IMR-90 (cell line): ENCODE measurements around the gene SSBP3. TPM values are rescaled to one million over a fixed set of nuclear protein-coding genes. Genes with fewer than 3 reads are reported as not detected.

ENCODE experiments used
- ATAC-seq: fragments of 200-7000 bp; cut with Tn5 transposase; 2 replicates; pipeline ENCODE4 v1.9.1; 2020; ENCODE audit warnings: low read depth, mild to moderate bottlenecking, moderate library complexity
- BruUV-seq: library from RNA; stranded (reverse); fragments of 400-500 nt; replicated peaks from 2 replicates; lab custom pipeline; 2021; lab: Mats Ljungman, UMichigan
- CTCF ChIA-PET: fragments of 300-600 bp; formaldehyde crosslinking; extraction: SDS; loops from one replicate; lab custom pipeline; 2021; ENCODE audit warnings: antibody characterized with exemption; lab: Yijun Ruan, JAX
- POLR2A ChIA-PET: fragments of 300-600 bp; sonication (Branson Sonifier 250); formaldehyde crosslinking; loops from one replicate; lab custom pipeline; 2022; ENCODE audit warnings: antibody characterized with exemption; ENCODE audit not compliant: unreplicated experiment; lab: Charles Lee
- DNase-seq: peaks from one replicate; pipeline ENCODE4 v3.0.0; 2013
- H2AFZ ChIP-seq: replicated peaks from 2 replicates; pipeline ENCODE3; 2013; ENCODE audit warnings: low read length, mild to moderate bottlenecking; ENCODE audit not compliant: poor library complexity
- H2AK5ac ChIP-seq: 2 replicates; pipeline ENCODE4 v1.6.1; 2013; ENCODE audit warnings: low read depth, low read length, inconsistent platforms
- H2AK9ac ChIP-seq: replicated peaks from 2 replicates; pipeline ENCODE3; 2013; ENCODE audit warnings: mild to moderate bottlenecking, low read depth, low read length, moderate library complexity; ENCODE audit not compliant: poor library complexity
- H2BK120ac ChIP-seq: 2 replicates; pipeline ENCODE4 v1.6.1; 2013; ENCODE audit warnings: low read depth, low read length, inconsistent platforms
- H2BK15ac ChIP-seq: 3 replicates; pipeline ENCODE4 v1.6.1; 2013; ENCODE audit warnings: low read depth, low read length, inconsistent platforms
- H2BK20ac ChIP-seq: 2 replicates; pipeline ENCODE4 v1.6.1; 2013; ENCODE audit warnings: low read depth, mild to moderate bottlenecking, inconsistent platforms, low read length, moderate library complexity
- H2BK5ac ChIP-seq: 2 replicates; pipeline ENCODE4 v1.6.1; 2013; ENCODE audit warnings: mild to moderate bottlenecking, low read depth, low read length, inconsistent platforms; ENCODE audit not compliant: poor library complexity, severe bottlenecking
- H3K14ac ChIP-seq: replicated peaks from 2 replicates; pipeline ENCODE4 v1.6.1; 2013; ENCODE audit warnings: low read depth, low read length, inconsistent platforms
- H3K18ac ChIP-seq: 2 replicates; pipeline ENCODE4 v1.6.1; 2013; ENCODE audit warnings: low read depth, low read length, control low read depth
- H3K23ac ChIP-seq: 2 replicates; pipeline ENCODE4 v1.6.1; 2013; ENCODE audit warnings: low read depth, low read length, inconsistent platforms
- H3K27ac ChIP-seq: 2 replicates; pipeline ENCODE4 v1.5.1; 2013; ENCODE audit warnings: mild to moderate bottlenecking, control low read depth, low read length; ENCODE audit not compliant: insufficient read depth
- H3K27me3 ChIP-seq: 2 replicates; pipeline ENCODE4 v1.6.1; 2013; ENCODE audit warnings: low read length; ENCODE audit not compliant: control insufficient read depth, insufficient read depth
- H3K36me3 ChIP-seq: 2 replicates; pipeline ENCODE4 v1.6.1; 2013; ENCODE audit warnings: low read length, mixed read lengths; ENCODE audit not compliant: control insufficient read depth, insufficient read depth
- H3K4ac ChIP-seq: 2 replicates; pipeline ENCODE4 v1.6.1; 2013; ENCODE audit warnings: low read depth, low read length, inconsistent platforms
- H3K4me1 ChIP-seq: 2 replicates; pipeline ENCODE4 v1.6.1; 2013; ENCODE audit warnings: low read length, mixed read lengths; ENCODE audit not compliant: control insufficient read depth, insufficient read depth
- H3K4me2 ChIP-seq: 2 replicates; pipeline ENCODE4 v1.6.1; 2013; ENCODE audit warnings: low read depth, mild to moderate bottlenecking, control low read depth, low read length, moderate library complexity
- H3K4me3 ChIP-seq: 2 replicates; pipeline ENCODE4 v1.5.1; 2013; ENCODE audit warnings: low read depth, mild to moderate bottlenecking, control low read depth, low read length, moderate library complexity; ENCODE audit not compliant: insufficient read depth
- H3K56ac ChIP-seq: 2 replicates; pipeline ENCODE4 v1.6.1; 2013; ENCODE audit warnings: low read length, inconsistent platforms; ENCODE audit not compliant: insufficient read depth; ENCODE audit errors: extremely low read depth
- H3K79me1 ChIP-seq, 2 experiments: 2 replicates each; pipeline ENCODE4 v1.6.1; 2013; ENCODE audit warnings: low read length in 2 of 2, inconsistent platforms in 1 of 2, low read depth in 1 of 2
- H3K9ac ChIP-seq: 2 replicates; pipeline ENCODE4 v1.6.1; 2013; ENCODE audit warnings: low read depth, low read length, control low read depth
- H3K9me1 ChIP-seq: 2 replicates; pipeline ENCODE4 v1.6.1; 2013; ENCODE audit warnings: low read length, inconsistent platforms; ENCODE audit not compliant: insufficient read depth
- H3K9me3 ChIP-seq: 2 replicates; pipeline ENCODE4 v1.6.1; 2013; ENCODE audit warnings: low read length; ENCODE audit not compliant: control insufficient read depth, insufficient read depth
- H4K20me1 ChIP-seq: 2 replicates; pipeline ENCODE4 v1.6.1; 2013; ENCODE audit warnings: low read length, inconsistent platforms; ENCODE audit not compliant: insufficient read depth
- H4K5ac ChIP-seq: 2 replicates; pipeline ENCODE4 v1.6.1; 2013; ENCODE audit warnings: mild to moderate bottlenecking, low read depth, low read length, control low read depth
- H4K8ac ChIP-seq, 2 experiments: 2 replicates each; pipeline ENCODE4 v1.6.1; 2013; ENCODE audit warnings: low read depth in 2 of 2, low read length in 2 of 2, control low read depth in 1 of 2, inconsistent platforms in 1 of 2
- H4K91ac ChIP-seq: 2 replicates; pipeline ENCODE4 v1.6.1; 2013; ENCODE audit warnings: low read depth, low read length, inconsistent platforms; ENCODE audit not compliant: insufficient read depth
- CEBPB ChIP-seq: IDR thresholded peaks from 2 replicates; pipeline ENCODE4 v1.6.1; 2012; ENCODE audit warnings: low read depth, low read length, improper control_type of control experiment
- CHD1 ChIP-seq: IDR thresholded peaks from 2 replicates; pipeline ENCODE4 v1.6.1; 2012; ENCODE audit warnings: low read depth, low read length, improper control_type of control experiment
- ELK1 ChIP-seq: fragments of 150-350 bp; IDR thresholded peaks from 2 replicates; pipeline ENCODE4 v1.6.1; 2016; ENCODE audit warnings: low read depth, mild to moderate bottlenecking, low read length, moderate library complexity, borderline replicate concordance
- MAFK ChIP-seq: IDR thresholded peaks from 2 replicates; pipeline ENCODE4 v1.6.1; 2012; ENCODE audit warnings: low read depth, low read length, improper control_type of control experiment
- MAZ ChIP-seq: IDR thresholded peaks from 2 replicates; pipeline ENCODE4 v1.6.1; 2012; ENCODE audit warnings: low read depth, mild to moderate bottlenecking, low read length, improper control_type of control experiment, moderate library complexity, borderline replicate concordance
- MXI1 ChIP-seq: IDR thresholded peaks from 2 replicates; pipeline ENCODE4 v1.6.1; 2012; ENCODE audit warnings: low read depth, mild to moderate bottlenecking, low read length, moderate library complexity, borderline replicate concordance
- NFE2L2 ChIP-seq: fragments of 150-350 bp; IDR thresholded peaks from 2 replicates; pipeline ENCODE4 v1.6.1; 2016; ENCODE audit warnings: low read depth, mild to moderate bottlenecking, low read length
- RAD21 ChIP-seq: IDR thresholded peaks from 2 replicates; pipeline ENCODE4 v1.6.1; 2012; ENCODE audit warnings: low read length, improper control_type of control experiment
- RCOR1 ChIP-seq: IDR thresholded peaks from 2 replicates; pipeline ENCODE4 v1.6.1; 2012; ENCODE audit warnings: mild to moderate bottlenecking, low read length, improper control_type of control experiment; ENCODE audit not compliant: insufficient replicate concordance
- USF2 ChIP-seq: fragments of 150-350 bp; IDR thresholded peaks from 2 replicates; pipeline ENCODE4 v1.6.1; 2017; ENCODE audit warnings: mild to moderate bottlenecking, antibody characterized with exemption, low read length, low read depth
- whole genome bisulfite sequencing, 2 experiments: methylation state at CpG; one replicate each; pipeline versions ENCODE4 v1.1.5 to v1.1.7; 2013; ENCODE audit warnings: missing lambda C conversion rate in 2 of 2; ENCODE audit not compliant: insufficient read length in 1 of 2; ENCODE audit errors: extremely low coverage in 2 of 2; 5-methylcytosine and 5-hydroxymethylcytosine counted together
- dilution Hi-C: fragments of 300-500 bp; cut with HindIII; formaldehyde crosslinking; loops from one replicate; pipeline ENCODE4 v1.14.3; 2018; ENCODE audit warnings: low sequenced_read_pairs; ENCODE audit not compliant: unreplicated experiment
- in situ Hi-C: fragments of 300-500 bp; cut with MboI; formaldehyde crosslinking; loops from 3 replicates; pipeline ENCODE4 v1.14.3; 2019; ENCODE audit warnings: low sequenced_read_pairs, inconsistent platforms, mixed read lengths
- intact Hi-C: fragments of 100-400 bp; cut with micrococcal nuclease; formaldehyde crosslinking; loops from 2 replicates; pipeline ENCODE4 v1.10.0; 2022
- polyA plus RNA-seq, 3 experiments: library from polyadenylated mRNA; depleted of rRNA; stranded (reverse); fragments of >200 nt; gene quantifications; 2 replicates each; pipeline ENCODE4 v1.2.3, GENCODE V29; 2012; ENCODE audit warnings: low replicate concordance in 1 of 3
- total RNA-seq: library from RNA; depleted of rRNA; stranded (reverse); fragments of >200 nt; gene quantifications from 2 replicates; pipeline ENCODE4 v1.2.3, GENCODE V29; 2012

The SSBP3 gene
- total and polyA plus RNA-seq, 2 of the 4 experiments (the other 2 are of a cell fraction), result 10.9 to 39.6 TPM

GRCh38 chr1:54292002-54292911 lies 113.9 kb downstream of the SSBP3 start:
- Histone ChIP-seq H3K9me3 (no peaks in the 10 kb centered on the region), H3K79me1 (peaks cover 32 to 82% of the 10 kb centered on the region in 2 experiments), H3K18ac (no peak overlapping the region), H2AK5ac (no peak overlapping the region), H4K20me1 (peaks cover 51% of the 10 kb centered on the region), H4K91ac (no peak overlapping the region), H3K27me3 (no peaks in the 10 kb centered on the region), H3K4me1 (peaks cover 34% of the 10 kb centered on the region), H3K4me3 (no peak overlapping the region), H3K9me1 (peaks cover 28% of the 10 kb centered on the region), H3K4ac (no peak overlapping the region), H3K9ac (no peak overlapping the region), H4K8ac (no peak overlapping the region), H3K4me2 (no peak overlapping the region), H3K14ac (no peak overlapping the region), H2BK20ac (no peak overlapping the region), H2BK120ac (no peak overlapping the region), H2AFZ (no peak overlapping the region), H4K5ac (no peak overlapping the region), H3K27ac (no peak overlapping the region), H3K23ac (no peak overlapping the region), H2BK5ac (no peak overlapping the region), H3K56ac (no peak overlapping the region), H2BK15ac (no peak overlapping the region), H3K36me3 (no peaks in the 10 kb centered on the region), H2AK9ac (no peak overlapping the region)
- ChIA-PET POLR2A (interaction anchor here (0.6 kb wide), 1 partner anchor 150 kb away, joined by 6 read pairs; no protein-coding TSS in a partner anchor), CTCF (no interaction called here)
- DNase-seq, result no peak
- intact Hi-C loops, result no loop called here
- in situ Hi-C loops, result no loop called here
- dilution Hi-C loops, result no loop called here
- TF ChIP-seq USF2 (no peak), CHD1 (no peak), MAFK (no peak), CEBPB (no peak), ELK1 (no peak), RCOR1 (no peak), RAD21 (no peak), NFE2L2 (no peak), MAZ (no peak), MXI1 (no peak)
- ATAC-seq, result no peak
- no CpG with 5 or more reads among the region's 10 CpGs for WGBS, 2 experiments
- BruUV-seq, result no TSS peak
